ENCODE results near the gene CKS1B. TPM values are rescaled to one million over a fixed set of nuclear protein-coding genes. Genes with fewer than 3 reads are reported as not detected.

Gene CKS1B
- total and polyA plus RNA-seq, 9 of the 15 experiments (the other 6 are each of a cell fraction or from before 2014, with no cell fraction given), result 215 to 1,103 (median 460) TPM

DNA sequence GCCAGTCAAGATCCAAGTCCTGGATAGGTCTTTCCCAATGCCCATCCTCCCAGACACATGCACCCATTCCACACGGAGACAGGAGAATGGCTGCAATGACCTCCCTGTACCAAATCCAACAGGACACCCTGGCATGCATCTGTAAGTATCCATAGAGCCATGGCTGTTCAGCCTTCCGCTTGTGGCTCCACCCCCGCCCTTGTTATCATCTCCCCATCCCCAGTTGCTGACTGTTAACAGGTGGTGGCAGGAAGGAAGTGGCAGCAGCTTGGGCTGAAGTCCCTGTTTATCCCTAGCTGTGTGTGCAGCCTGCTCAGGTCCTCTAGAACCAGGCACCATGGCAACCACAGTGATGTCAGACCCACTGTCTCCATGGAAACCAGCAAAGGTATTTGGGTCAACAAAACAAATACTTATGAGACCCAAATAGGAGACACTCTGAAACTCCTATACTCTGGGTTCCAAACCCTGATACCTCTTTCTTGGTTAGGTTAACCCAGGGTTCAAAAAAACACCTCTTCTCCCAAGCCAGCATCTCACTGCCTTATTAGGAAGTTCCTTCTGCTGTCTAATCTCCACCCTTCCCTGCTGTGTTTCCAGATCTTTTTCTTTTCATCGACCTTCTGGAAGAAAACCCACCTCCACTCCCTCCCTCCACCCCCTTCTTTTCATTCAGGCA, 19.3 kb upstream of the CKS1B start (continued):
- no peak for TF ChIP-seq SMC3 (conservative IDR thresholded peaks at IDR 0.05; ENCODE audit: insufficient read depth, low read depth, low read length)
- no peak for TF ChIP-seq EZH2 (IDR thresholded peaks at IDR 0.05; ENCODE audit: borderline replicate concordance, low read depth, low read length)
- no peak for TF ChIP-seq ZBTB26 (CRISPR knock-in tag; IDR thresholded peaks at IDR 0.05)
- TF ChIP-seq, protein P1, sequence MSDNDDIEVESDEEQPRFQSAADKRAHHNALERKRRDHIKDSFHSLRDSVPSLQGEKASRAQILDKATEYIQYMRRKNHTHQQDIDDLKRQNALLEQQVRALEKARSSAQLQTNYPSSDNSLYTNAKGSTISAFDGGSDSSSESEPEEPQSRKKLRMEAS (CRISPR knock-in tag; IDR thresholded peaks at IDR 0.05), result peak; percentile 12; the same call in 1 of the 2 replicates
- peak; percentile 62 for TF ChIP-seq NR2C1 (IDR thresholded peaks at IDR 0.05)
- peak; percentile 69 for TF ChIP-seq NR2C1 (tag; IDR thresholded peaks at IDR 0.05)
- TF ChIP-seq ERF (CRISPR knock-in tag; IDR thresholded peaks at IDR 0.05), result no peak
- TF ChIP-seq NFRKB (IDR thresholded peaks at IDR 0.05; ENCODE audit: low read depth), result no peak
- 0 out of 2 replicates have a peak, but pooled peaks have one; percentile 2 for TF ChIP-seq GABPB1 (CRISPR knock-in tag; IDR thresholded peaks at IDR 0.05)
- no peak for TF ChIP-seq SP2 (IDR thresholded peaks at IDR 0.05; ENCODE audit: extremely low read depth, low read depth, low read length, poor library complexity, severe bottlenecking)
- TF ChIP-seq, protein P2, sequence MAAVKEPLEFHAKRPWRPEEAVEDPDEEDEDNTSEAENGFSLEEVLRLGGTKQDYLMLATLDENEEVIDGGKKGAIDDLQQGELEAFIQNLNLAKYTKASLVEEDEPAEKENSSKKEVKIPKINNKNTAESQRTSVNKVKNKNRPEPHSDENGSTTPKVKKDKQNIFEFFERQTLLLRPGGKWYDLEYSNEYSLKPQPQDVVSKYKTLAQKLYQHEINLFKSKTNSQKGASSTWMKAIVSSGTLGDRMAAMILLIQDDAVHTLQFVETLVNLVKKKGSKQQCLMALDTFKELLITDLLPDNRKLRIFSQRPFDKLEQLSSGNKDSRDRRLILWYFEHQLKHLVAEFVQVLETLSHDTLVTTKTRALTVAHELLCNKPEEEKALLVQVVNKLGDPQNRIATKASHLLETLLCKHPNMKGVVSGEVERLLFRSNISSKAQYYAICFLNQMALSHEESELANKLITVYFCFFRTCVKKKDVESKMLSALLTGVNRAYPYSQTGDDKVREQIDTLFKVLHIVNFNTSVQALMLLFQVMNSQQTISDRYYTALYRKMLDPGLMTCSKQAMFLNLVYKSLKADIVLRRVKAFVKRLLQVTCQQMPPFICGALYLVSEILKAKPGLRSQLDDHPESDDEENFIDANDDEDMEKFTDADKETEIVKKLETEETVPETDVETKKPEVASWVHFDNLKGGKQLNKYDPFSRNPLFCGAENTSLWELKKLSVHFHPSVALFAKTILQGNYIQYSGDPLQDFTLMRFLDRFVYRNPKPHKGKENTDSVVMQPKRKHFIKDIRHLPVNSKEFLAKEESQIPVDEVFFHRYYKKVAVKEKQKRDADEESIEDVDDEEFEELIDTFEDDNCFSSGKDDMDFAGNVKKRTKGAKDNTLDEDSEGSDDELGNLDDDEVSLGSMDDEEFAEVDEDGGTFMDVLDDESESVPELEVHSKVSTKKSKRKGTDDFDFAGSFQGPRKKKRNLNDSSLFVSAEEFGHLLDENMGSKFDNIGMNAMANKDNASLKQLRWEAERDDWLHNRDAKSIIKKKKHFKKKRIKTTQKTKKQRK (IDR thresholded peaks at IDR 0.05; ENCODE audit: borderline replicate concordance, low read depth, low read length), result no peak
- TF ChIP-seq FOXA1 (IDR thresholded peaks at IDR 0.05; ENCODE audit: borderline replicate concordance), result no peak
- TF ChIP-seq ZBTB17 (CRISPR knock-in tag; IDR thresholded peaks at IDR 0.05), result no peak
- no peak for TF ChIP-seq PATZ1 (CRISPR knock-in tag; IDR thresholded peaks at IDR 0.05; ENCODE audit: borderline replicate concordance)
